Smooth muscle cell of trachea (primary cell): Measurements from ENCODE around the gene SYT13. TPM values are rescaled to one million over a fixed set of nuclear protein-coding genes. Genes with fewer than 3 reads are reported as not detected.

Experiments
- total RNA-seq: library from RNA; depleted of rRNA; stranded (reverse); fragments of >200 nt; gene quantifications from 2 replicates; pipeline ENCODE4 v1.2.1, GENCODE V29; 2014

Gene SYT13, protein sequence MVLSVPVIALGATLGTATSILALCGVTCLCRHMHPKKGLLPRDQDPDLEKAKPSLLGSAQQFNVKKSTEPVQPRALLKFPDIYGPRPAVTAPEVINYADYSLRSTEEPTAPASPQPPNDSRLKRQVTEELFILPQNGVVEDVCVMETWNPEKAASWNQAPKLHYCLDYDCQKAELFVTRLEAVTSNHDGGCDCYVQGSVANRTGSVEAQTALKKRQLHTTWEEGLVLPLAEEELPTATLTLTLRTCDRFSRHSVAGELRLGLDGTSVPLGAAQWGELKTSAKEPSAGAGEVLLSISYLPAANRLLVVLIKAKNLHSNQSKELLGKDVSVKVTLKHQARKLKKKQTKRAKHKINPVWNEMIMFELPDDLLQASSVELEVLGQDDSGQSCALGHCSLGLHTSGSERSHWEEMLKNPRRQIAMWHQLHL
- not detected in 2 replicates for total RNA-seq

GRCh38 chr11:45285930-45286632, at the start of gene SYT13:
Gene SYT13 (minus strand): TSS chr11:45286341. CDS start chr11:45286207, 134 bp downstream.

Other genes with a start within 250 kb of the SYT13 start
- 3.3 and 6.5 TPM in 2 replicates for gene PRDM11, start 139.7 kb downstream of the SYT13 start, total RNA-seq